OCI-M2 (cell line): Measurements from ENCODE around the gene MAZ.

Source experiments
- DNase-seq: peaks from one replicate; lab custom pipeline; 2025; ENCODE audit not compliant: unreplicated experiment; lab: John Stamatoyannopoulos, UW

Gene MAZ

DNA sequence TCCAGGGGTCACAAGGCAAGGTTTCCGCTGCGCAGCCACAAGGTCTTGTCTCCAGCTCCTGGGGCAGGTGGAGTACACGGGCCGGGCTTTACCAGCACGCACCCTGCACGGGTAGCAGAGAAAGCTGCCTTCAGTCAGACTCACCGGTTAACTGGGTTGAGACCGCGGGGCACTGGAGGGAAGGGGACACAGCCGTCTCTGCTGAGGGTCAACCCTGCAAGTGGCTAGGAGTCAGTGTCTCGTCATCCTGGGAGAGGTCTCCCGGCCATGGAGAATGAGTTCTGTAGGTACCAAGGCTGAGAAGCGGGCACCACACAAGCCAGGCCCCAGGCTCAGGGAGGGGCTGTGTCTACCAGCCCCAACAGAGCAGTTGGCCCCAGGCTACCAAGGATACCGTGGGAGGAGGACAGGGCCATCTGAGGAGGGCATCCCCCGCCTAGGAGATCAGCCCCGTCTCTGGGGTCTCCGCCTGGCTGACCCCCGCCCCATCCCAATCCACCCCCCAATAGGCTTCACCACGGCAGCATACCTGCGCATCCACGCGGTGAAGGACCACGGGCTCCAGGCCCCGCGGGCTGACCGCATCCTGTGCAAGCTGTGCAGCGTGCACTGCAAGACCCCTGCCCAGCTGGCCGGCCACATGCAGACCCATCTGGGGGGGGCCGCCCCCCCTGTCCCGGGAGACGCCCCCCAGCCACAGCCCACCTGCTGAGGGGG, 2.9 kb downstream of the MAZ start:
- DNase-seq: no peak

DNA sequence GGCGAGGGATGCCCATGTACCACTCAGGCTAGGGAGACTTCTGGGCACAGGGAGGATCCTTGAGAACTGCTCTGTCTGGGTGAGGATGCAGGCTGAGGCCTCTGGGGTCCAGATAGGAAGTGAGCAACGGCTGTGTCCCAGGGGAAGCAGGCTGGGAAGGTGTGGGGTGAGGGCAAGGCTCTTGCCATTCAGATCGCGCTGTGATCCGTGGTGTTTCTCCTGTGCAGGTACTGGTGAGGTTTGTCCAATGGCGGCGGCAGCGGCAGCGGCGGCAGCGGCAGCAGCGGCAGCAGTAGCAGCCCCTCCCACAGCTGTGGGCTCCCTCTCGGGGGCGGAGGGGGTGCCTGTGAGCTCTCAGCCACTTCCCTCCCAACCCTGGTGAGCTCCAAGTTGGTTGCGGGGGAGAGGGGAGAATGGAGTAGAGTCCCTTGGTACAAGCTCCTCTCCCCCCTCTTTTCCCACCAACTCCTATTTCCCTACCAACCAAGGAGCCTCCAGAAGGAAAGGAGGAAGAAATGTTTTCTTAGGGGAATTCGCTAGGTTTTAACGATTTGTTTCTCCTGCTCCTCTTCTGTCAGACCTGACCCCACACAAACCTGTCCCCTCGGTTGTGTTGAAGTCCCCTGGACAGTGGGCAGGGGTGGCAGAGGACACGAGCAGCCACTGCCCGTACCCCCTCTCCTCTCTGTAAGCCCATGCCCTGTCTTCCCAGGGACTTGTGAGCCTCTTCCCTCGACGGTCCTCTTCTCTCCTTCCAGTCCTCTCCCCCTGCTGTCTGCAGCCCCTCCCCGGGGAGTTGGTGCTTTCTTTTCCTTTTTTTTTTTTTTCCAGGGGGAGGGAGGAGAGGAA, 3.7 kb downstream of the MAZ start:
- DNase-seq: no peak

DNA sequence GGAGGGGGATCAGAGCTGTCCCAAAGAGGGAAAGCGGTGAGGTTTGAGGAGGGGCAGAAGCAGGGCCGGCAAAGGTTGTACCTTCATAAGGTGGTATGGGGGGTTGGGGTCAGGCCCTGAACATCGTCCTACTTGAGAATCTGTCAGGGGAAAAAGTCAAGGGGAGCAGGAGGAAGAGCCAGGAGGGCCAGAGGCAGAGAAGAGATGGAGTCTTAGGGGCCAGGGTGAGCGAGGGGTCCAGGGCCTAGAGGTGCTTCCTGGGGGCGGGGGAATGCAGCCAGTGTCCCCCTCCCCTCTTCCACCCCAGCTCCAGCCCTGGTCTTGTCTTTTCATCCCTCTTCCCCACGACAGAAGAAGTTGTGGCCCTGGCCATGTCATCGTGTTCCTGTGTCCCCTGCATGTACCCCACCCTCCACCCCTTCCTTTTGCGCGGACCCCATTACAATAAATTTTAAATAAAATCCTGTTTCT, 4.4 kb downstream of the MAZ start:
- no peak for DNase-seq

DNA sequence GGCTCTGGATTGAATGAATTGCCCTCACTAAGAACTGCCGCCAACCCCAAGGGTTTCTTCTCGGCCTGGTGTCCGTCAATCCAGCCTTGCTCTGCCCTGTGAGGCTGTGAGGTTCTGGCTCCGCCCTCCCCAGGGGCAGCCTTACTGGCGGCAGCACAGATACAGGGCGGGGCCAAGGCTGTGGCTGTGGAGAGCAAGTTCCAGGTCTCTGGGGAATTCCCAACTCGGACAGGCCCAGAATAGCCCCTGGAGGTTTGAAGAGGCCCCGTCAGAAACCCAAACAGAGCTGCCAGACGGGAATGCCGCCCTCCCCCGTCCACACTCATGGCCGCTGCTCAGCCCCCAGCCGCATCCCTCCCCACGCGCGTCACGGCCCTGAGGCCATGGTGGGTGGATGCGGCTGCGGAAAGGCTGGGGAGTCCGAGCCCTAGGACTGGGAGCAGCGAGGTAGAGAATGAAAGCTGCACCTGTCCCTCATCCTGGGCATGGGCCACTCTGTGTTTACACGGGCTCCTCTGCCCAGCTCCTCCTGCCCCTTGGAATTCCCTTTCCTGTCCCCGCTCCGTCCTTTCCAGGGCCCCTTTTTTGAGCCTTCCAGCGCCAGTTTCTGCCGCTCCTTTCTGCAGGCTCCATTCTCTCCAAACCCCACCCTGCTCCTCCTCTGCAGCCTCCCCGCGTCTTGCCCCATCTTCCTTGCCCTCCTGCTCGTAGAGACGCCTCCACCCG, 5.0 kb downstream of the MAZ start:
- no peak for DNase-seq

DNA sequence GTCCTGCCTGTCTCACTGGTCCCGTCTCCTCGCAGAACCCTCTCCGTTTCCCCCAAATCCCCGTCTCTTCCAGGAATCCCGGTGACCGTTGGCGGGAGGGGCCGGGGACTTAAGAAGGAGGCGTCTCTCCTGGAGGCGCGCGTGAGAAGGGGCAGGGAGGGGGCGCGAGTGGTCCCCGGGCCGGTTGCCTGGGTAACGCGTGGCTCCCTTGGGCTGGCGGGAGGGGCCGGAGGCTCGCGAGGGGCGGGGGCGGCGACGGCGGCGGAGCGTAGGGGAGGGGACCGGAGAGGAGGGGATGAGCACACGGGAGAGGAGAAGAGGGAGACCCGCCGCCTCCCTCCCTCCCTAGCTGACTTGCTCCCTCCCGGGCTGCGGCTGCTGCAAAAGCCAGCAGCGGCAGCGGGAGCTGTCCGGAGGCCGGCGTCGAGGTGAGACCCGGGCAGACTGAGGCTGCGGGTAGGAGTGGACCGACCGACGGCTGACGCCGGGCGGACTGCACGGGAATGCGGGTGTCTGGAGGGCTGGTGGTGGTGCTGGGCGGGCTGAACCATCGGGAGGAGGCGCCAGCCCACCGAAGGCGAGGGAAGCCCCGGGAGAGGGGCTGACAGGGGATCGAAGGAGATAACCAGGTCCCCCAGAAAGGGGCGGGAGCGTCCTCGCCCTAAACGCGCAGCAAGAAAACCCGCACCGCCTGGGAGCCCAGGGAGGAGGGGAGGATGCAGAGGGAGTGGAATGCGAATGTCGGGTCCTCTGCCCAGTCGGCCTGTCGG, 5.8 kb downstream of the MAZ start, which contains the start of gene PRRT2:
PRRT2 (plus strand) TSS at position 298 of the 770 bp plus-strand sequence. CDS start 862 bp downstream, outside the sequence.
- no peak for DNase-seq

DNA sequence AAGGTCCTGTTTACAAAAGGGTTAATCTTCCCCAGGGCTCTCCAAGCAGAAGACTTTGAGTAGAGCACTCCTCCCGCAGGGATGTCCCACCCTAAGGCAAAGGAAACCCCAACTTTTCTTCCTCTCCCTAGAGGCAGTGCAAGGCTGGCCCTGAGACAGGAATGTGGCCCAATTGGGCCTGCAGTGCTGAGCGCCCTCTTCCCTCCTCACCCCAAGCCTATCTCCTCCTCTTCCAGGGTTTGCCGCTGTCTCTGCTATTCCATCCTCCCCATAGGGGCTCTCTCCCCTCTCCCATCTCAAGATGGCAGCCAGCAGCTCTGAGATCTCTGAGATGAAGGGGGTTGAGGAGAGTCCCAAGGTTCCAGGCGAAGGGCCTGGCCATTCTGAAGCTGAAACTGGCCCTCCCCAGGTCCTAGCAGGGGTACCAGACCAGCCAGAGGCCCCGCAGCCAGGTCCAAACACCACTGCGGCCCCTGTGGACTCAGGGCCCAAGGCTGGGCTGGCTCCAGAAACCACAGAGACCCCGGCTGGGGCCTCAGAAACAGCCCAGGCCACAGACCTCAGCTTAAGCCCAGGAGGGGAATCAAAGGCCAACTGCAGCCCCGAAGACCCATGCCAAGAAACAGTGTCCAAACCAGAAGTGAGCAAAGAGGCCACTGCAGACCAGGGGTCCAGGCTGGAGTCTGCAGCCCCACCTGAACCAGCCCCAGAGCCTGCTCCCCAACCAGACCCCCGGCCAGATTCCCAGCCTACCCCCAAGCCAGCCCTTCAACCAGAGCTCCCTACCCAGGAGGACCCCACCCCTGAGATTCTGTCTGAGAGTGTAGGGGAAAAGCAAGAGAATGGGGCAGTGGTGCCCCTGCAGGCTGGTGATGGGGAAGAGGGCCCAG, 6.7 kb downstream of the MAZ start:
- no peak for DNase-seq

DNA sequence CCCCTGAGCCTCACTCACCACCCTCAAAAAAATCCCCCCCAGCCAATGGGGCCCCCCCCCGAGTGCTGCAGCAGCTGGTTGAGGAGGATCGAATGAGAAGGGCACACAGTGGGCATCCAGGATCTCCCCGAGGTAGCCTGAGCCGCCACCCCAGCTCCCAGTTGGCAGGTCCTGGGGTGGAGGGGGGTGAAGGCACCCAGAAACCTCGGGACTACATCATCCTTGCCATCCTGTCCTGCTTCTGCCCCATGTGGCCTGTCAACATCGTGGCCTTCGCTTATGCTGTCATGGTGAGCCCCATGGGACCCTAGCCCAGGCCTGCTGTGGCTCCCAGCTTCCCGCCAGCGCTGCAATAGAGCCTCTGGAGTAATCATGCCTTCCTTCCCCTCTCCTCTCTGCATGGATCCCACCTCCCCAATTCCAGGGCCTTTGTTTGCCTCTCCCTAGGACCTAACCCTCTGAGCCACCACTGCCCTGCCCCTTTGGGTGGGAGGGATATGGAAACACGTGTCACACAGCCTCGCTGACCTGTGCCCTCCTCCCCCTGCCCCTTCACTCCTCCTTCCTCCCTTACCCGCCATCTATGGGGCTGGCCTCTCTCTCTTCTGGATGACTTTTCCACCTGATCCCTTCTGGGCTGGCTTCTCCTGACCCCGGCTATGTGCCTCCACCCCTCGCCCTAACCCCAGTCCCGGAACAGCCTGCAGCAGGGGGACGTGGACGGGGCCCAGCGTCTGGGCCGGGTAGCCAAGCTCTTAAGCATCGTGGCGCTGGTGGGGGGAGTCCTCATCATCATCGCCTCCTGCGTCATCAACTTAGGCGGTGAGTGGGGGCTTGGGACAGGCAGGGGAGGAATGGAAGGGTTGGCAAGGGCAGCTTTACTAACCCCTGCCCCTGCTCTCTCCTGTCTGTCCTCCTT, 7.6 kb downstream of the MAZ start:
- no peak for DNase-seq

DNA sequence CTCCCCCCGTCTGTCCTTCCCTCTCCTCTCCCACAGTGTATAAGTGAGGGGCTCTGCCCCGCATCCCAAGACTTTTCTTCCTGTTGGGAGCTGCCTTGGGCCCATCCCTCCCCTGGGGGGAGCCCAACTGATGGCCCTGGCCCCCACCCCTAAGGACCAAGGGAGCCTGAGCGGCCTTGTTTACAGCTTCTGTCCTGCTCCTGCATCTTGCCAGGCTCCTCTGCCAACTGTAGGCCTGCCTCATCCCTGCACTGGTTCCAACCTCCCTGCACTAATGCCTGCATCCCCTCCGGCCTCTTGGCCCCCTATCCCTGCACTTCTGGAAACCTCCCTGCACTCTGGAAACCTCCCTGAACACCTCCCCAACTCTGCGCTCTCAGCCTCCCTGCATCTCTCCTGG, 8.3 kb downstream of the MAZ start:
- no peak for DNase-seq

DNA sequence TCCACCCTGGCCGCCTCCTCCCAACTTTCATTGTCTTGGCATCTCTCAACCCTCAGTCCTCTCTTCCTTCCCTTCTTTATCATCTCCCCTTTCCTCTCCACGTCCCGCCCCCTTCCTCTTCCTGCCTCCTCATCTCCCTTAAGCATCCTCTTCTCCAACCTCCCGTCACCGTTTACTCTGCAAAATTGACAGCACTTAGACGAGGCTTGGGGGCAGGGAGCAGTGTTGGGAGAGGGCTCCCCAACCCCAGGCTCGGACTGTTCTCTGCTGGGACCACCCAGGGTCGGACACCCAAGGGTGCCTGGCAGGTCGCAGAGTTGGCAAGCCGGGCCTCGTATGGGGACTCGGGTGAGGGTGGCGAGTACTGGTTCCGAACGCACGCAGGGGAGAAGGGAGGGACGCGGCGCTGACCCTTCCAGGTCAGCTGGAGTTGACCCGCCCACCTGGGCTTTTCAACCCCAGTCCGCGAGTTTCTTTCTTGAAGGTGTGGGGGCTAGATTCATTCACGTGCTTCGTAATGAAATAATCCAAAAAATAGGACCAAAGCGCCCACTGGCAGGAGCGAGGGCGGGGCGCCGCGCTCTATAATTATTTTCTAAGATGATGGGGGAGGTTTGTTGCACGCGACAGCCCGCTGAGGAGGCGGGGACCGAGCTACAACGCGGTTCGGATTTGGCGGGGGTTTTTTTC, 8.8 kb downstream of the MAZ start:
- no peak for DNase-seq

DNA sequence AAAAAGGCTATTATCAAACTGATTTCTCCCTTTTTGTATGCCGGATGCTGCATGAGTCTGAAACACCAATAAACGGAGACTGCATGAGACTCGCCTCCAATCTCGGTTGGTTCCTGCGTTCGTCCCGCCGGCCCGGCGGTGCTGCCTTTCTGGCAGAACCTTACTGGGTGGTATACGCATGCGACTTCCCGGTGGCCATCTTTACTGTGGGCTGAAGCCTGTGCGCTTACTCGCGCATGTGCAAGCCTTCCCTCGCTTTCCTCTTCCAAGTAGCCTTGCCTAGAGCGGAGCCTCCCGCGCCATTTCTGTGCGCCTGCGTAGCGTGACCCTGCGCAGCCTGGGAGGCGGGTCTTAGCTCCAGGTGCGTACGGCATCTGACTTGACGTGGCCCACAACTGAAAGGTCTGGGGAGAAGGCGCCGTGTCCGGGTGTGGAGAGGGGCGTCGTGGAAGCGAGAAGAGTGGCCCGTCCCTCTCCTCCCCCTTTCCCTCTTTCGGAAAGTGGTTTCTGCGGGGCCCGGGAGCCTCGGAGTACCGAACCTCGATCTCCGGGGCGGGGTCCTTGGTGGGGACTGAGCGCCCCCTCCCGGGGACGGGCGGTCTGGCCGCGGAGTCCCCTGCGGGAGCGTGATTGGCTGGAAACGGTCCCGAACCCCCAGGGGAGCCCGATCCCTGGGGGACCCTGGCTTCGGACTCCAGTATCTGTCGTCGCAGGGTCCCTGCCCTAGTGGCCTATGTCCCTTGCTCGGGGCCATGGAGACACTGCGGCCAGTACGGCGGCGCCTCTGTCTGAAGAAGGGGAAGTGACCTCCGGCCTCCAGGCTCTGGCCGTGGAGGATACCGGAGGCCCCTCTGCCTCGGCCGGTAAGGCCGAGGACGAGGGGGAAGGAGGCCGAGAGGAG, 9.7 kb downstream of the MAZ start, which contains the start of gene PAGR1:
PAGR1 (plus strand) TSS at position 360 of the 901 bp plus-strand sequence; CDS start at position 734, 374 bp downstream.
- peak; percentile 77 for DNase-seq

DNA sequence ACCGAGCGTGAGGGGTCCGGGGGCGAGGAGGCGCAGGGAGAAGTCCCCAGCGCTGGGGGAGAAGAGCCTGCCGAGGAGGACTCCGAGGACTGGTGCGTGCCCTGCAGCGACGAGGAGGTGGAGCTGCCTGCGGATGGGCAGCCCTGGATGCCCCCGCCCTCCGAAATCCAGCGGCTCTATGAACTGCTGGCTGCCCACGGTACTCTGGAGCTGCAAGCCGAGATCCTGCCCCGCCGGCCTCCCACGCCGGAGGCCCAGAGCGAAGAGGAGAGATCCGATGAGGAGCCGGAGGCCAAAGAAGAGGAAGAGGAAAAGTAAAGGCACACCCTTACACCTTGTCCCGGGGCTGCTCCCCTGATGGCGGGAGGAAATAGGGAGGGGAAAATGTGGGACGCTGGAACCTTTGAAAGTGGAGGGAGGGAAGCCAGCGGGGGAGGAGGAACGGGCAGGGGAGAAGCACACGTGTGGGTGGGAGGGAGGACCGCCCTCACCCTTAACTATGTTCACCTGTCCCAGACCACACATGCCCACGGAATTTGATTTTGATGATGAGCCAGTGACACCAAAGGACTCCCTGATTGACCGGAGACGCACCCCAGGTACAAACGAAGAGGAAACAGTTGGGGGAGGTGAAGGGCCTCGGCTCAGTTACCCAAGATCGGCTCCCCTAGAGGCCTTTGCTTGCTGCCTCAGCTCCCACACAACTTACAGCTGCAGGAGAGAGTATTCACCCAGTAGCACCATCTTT, 10.5 kb downstream of the MAZ start:
- no peak for DNase-seq

DNA sequence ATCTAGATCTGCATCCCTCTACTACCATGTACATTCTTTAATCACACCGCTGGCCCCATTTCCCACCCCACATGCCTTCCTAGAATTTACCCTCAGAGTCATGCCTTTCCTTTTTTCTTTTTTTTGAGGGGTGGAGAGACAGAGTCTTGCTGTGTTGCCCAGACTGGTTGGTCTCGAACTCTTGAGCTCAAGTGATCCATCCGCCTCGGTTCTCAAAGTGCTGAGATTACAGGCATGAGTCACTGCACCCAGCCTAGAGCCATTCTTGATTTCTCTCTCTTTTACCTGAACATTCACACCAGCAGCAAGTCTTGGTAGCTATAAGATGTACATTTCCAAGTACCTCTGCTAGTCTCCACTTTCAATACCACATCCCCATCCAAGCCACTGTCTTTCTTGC, 11.8 kb downstream of the MAZ start:
- no peak for DNase-seq

DNA sequence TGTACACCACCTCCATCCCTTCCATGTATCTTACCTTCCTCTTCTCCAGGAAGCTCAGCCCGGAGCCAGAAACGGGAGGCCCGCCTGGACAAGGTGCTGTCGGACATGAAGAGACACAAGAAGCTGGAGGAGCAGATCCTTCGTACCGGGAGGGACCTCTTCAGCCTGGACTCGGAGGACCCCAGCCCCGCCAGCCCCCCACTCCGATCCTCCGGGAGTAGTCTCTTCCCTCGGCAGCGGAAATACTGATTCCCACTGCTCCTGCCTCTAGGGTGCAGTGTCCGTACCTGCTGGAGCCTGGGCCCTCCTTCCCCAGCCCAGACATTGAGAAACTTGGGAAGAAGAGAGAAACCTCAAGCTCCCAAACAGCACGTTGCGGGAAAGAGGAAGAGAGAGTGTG, 13.2 kb downstream of the MAZ start:
- DNase-seq: no peak

DNA sequence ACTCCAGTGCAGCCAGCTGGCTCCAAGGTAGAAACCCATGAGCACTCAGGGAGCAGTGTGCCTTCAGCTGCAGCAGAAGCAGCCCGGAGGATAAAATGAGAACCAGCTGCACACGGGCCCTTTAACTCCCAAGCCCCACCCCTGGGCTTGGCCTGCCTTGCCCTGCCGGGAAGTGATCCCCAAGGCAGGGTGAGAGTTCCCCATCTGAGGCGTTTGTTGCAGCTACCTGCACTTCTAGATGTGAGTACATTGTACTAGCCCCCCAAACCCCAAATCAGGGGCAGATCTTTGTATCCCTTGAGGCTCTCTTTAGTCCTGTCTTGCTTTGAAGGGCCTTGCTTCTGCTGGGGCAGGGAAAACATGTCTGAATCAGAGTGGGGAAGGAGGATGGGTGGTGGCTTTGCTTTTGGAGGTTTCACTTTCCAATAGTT, 14.0 kb downstream of the MAZ start, which contains the start of gene MVP:
MVP (plus strand) TSS at position 192 of the 431 bp plus-strand sequence. CDS start 10,088 bp downstream, outside the sequence.
- DNase-seq: no peak

DNA sequence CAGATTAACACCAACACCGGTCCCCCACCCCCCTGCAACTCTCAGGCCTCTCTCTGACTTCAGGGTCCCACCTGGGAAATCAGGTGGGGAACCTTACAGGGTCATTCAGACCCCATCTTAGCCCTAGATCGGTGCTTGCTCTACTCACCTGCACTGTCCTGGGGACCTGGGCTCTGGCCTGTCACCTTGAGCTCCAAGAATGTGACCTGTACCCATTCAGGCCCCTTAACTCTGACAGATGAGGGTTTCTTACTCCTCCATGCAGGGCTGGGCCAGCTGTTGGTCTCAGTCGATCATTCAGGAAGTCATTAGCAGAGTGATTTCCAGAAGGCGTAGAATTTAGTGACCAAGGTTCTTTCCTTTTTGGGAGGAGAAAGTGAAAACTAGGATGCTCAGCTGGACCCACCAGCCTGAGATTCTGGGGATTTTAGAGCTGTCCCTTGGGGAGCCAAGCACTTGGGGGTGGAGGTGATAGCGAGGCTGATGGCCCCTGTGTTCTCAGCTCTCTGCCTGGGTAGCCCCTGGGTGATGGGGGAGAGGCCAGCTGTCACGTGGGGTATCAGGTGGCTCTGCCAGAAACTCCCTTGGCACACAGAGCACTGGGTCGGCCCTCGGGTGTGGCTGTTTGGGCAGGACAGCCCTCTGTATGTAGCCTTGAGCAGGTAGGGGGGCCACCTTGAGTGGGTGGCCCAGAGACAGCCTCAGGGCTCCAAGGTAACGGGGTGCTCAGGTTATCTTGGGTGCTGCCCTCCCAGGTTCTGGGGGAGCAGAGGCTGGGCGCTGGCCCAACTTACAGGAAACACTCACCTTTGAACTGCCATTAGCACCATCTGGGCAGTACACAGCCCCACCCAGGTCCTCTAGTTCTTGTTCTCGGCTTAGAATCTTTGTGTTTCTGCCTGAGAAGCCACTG, 14.7 kb downstream of the MAZ start:
- DNase-seq: no peak
